ENCODE data around the gene CYP19A1.

Gene CYP19A1

GRCh38 chr15:51180011-51180410 is 158.4 kb downstream of the CYP19A1 start:
- peaks cover 9% of the 10 kb centered on the region for H3K27me3 Mint-ChIP-seq (ENCODE audit: low read depth, poor library complexity)
- H3K4me1 Mint-ChIP-seq = peaks cover 11% of the 10 kb centered on the region
- DNase-seq = no peak
- no peak overlapping the region for H3K27ac Mint-ChIP-seq
- H3K9me3 Mint-ChIP-seq = peaks cover 12% of the 10 kb centered on the region
- H3K4me3 Mint-ChIP-seq = no peak overlapping the region
- H3K36me3 Mint-ChIP-seq (ENCODE audit: low read depth) = no peaks in the 10 kb centered on the region
- TF ChIP-seq CTCF (IDR thresholded peaks at IDR 0.05) = no peak

GRCh38 chr15:51172193-51172592 is 166.2 kb downstream of the CYP19A1 start:
- DNase-seq = no peak
- peaks cover 13% of the 10 kb centered on the region for H3K9me3 Mint-ChIP-seq
- no peak overlapping the region for H3K27ac Mint-ChIP-seq
- no peaks in the 10 kb centered on the region for H3K27me3 Mint-ChIP-seq (ENCODE audit: low read depth, poor library complexity)
- no peaks in the 10 kb centered on the region for H3K36me3 Mint-ChIP-seq (ENCODE audit: low read depth)
- no peak for TF ChIP-seq CTCF (IDR thresholded peaks at IDR 0.05)
- no peak overlapping the region for H3K4me3 Mint-ChIP-seq
- no peaks in the 10 kb centered on the region for H3K4me1 Mint-ChIP-seq

GRCh38 chr15:51171634-51171932 is 166.8 kb downstream of the CYP19A1 start:
- H3K4me1 Mint-ChIP-seq = no peaks in the 10 kb centered on the region

GRCh38 chr15:51170882-51171633 is 167.3 kb downstream of the CYP19A1 start:
- peaks cover 10% of the 10 kb centered on the region for H3K9me3 Mint-ChIP-seq
- H3K27me3 Mint-ChIP-seq (ENCODE audit: low read depth, poor library complexity) = no peaks in the 10 kb centered on the region
- H3K4me3 Mint-ChIP-seq = no peak overlapping the region
- DNase-seq = no peak
- TF ChIP-seq CTCF (IDR thresholded peaks at IDR 0.05) = no peak
- H3K27ac Mint-ChIP-seq = no peak overlapping the region
- H3K4me1 Mint-ChIP-seq = no peaks in the 10 kb centered on the region
- no peaks in the 10 kb centered on the region for H3K36me3 Mint-ChIP-seq (ENCODE audit: low read depth)

More at GRCh38 chr15:51171634-51171932, 166.8 kb downstream of the CYP19A1 start:
- Mint-ChIP-seq H3K27me3 (ENCODE audit: low read depth, poor library complexity) (no peaks in the 10 kb centered on the region), H3K27ac (no peak overlapping the region), H3K4me3 (no peak overlapping the region), H3K9me3 (peaks cover 10% of the 10 kb centered on the region), H3K36me3 (ENCODE audit: low read depth) (no peaks in the 10 kb centered on the region)
- no peak for DNase-seq
- TF ChIP-seq CTCF (IDR thresholded peaks at IDR 0.05) = no peak

GRCh38 chr15:51168700-51169099 is 169.7 kb downstream of the CYP19A1 start:
- Mint-ChIP-seq H3K27me3 (ENCODE audit: low read depth, poor library complexity) (no peaks in the 10 kb centered on the region), H3K4me1 (peaks cover 1% of the 10 kb centered on the region), H3K36me3 (ENCODE audit: low read depth) (no peaks in the 10 kb centered on the region), H3K27ac (no peak overlapping the region), H3K4me3 (no peak overlapping the region), H3K9me3 (peaks cover 10% of the 10 kb centered on the region)
- TF ChIP-seq CTCF (IDR thresholded peaks at IDR 0.05) = no peak
- DNase-seq = no peak

- no peak for TF ChIP-seq CTCF (IDR thresholded peaks at IDR 0.05)
- H3K27ac Mint-ChIP-seq = no peak overlapping the region
- no peaks in the 10 kb centered on the region for H3K36me3 Mint-ChIP-seq (ENCODE audit: low read depth)
- H3K9me3 Mint-ChIP-seq = peaks cover 10% of the 10 kb centered on the region
- peaks cover 3% of the 10 kb centered on the region for H3K27me3 Mint-ChIP-seq (ENCODE audit: low read depth, poor library complexity)
- H3K4me3 Mint-ChIP-seq = no peak overlapping the region
- H3K4me1 Mint-ChIP-seq = peaks cover 10% of the 10 kb centered on the region
- DNase-seq = no peak
These were observed 174.6 kb downstream of the CYP19A1 start for GRCh38 chr15:51163843-51164242.
